H54 (cell line): ENCODE results near the gene PCSK5.

Source experiments
- DNase-seq: peaks from one replicate; pipeline ENCODE4 v3.0.0; 2011; ENCODE audit warnings: low spot score, mixed read lengths; ENCODE audit not compliant: insufficient read length
- FAIRE-seq: peaks from 3 replicates; lab custom pipeline; 2011; peaks lifted over from hg19 to GRCh38; lab: Jason Lieb, UNC
- POLR2A ChIP-seq: IDR thresholded peaks from 2 replicates; pipeline ENCODE4 v1.6.1; 2011; ENCODE audit warnings: low read depth, mild to moderate bottlenecking, low read length

The PCSK5 gene

DNA sequence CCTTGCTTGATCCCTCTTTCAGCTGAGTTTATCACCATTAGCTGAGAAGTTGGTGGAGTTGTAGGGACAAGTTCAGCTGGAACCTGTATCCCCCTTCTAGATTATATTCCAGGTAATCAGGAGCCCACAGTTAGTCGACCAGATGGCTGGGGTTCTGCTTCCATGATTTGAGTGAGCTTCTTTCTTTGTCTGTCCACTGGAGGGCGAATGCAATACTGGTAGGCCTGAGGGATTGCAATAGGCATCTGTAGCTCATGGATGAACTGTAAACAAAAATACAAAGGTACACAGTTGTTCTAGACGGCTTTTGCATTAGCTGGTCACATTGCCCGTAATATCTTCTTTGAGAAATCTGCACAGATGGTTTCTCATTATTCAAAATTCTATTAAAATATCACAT is 88.9 kb downstream of the PCSK5 start:
- TF ChIP-seq POLR2A: no peak
- FAIRE-seq (peak; percentile 57), DNase-seq (peak; percentile 13)

DNA sequence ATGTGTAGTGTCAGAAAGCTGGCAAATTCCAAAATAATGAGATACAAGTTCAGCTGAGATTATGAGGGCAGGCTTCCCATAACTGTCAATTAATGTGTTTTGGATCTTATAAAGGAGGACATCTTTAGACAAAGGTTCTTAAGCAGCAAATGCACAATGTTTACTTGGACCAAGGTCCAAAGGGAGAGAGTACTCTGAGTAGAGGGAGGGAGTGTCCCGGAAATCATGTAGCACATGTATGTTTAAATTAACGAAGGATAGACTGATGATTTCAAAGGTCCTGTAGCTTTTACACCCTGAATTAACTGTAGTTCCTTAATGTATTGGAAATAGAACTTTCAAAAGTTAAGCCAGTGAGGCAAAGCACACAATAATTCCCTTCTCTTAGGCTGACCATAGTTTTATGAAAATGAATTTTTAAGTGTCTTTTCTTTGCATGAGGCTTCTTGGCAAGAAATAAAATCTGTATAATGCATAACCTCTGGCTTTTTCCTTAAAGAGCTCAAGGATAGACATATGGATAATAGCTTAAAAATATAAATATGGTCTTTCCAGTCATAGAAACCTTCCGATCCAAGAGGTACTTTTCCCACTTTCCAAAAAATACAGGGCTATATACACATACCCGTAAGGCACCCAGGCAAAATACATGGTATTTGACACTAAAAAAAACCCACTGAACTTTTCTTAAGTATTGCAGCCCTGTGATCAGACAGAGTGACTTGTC is 93.0 kb downstream of the PCSK5 start:
- TF ChIP-seq POLR2A: no peak
- FAIRE-seq (no peak), DNase-seq (no peak)

DNA sequence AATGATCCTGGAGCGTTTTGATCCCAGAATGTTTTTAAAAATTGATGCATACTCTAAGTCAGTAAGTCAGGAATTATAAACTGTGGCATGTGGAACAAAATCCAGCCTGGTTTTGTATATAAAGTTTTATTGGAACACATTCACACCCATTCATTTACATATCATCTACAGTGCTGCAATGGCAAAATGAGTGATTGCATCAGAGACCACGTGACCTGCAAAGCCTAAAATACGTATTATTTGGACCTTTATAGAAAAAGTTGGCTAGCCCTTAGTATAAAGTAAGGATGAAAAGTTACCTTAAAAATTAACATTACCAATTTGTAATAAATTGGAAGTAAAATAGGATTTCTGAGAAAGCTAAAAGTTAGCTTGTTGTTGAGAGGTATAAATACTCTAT is 95.0 kb downstream of the PCSK5 start:
- DNase-seq (no peak), FAIRE-seq (no peak)
- TF ChIP-seq POLR2A: no peak

DNA sequence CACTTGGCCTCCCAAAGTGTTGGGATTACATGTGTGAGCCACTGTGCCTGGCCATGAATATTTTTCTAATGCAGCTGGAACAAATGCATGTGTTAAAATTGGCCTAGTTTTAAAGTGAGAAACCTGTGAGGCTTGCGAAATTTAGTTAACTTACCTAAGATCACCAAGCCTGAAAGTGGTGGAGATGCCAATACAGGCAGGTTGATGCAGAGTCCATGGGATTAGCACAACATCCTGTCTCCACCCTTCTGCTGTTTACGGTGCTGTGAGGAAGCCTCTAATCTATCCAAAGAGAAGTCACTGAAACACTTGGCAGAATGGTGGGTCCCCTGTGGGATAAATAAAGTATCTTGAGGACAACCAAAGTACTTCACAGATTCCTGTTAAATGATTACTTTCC is 98.2 kb downstream of the PCSK5 start:
- no peak for TF ChIP-seq POLR2A
- FAIRE-seq: no peak
- DNase-seq: no peak

DNA sequence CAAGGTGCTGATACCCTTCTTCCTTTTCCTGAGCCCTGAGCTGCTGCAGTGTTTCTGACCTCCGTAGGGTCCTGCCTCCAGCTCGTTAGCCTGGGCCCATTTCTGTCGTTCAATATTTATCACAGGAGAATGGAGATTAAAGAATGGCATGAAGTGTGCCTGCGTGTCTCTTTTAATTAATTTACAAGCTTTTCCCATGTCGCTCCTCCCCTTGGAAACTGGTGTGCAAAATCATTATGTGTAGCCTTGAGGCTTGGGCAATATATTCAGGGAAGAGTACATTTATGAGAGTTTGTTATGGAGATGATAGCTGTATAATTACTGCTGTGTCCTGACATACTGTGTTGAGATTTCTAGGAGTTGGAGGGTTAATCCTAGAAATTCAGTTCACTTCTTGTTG is 99.7 kb downstream of the PCSK5 start:
- FAIRE-seq (no peak), DNase-seq (no peak)
- TF ChIP-seq POLR2A: no peak

DNA sequence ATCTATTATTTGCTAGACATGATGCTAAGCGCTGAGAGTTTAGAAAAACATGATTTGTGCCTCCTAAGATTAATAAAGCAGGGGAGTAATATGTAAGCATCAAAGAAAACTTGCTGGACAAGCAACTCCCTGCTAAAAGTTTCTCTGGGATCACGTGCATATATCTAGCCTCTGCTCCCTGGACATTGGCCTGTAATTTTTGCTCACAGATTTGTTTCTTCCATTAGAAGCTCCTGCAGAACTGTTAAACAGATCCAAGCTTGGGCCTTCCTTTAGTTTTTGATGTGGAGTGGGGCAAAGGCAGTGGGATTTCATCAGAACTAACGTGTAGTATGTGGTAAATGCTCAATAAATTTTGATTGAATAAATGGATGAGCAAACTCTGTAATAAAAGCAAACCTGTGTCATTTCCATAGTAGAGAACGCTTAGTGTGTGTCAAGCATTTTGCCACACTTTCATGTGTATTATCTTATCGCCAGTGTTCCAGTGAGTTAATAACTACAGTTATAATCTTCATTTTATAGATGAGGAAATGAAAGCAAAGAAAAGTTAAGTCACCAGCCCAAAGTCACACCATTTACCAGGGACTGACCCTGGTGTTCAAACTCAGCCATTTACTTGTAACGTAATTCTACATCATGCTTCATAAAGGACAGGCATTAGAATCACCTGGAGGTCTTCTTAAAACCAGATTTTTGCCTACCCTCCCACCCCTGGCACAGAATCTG is 100.3 kb downstream of the PCSK5 start:
- FAIRE-seq (no peak), DNase-seq (no peak)
- no peak for TF ChIP-seq POLR2A

DNA sequence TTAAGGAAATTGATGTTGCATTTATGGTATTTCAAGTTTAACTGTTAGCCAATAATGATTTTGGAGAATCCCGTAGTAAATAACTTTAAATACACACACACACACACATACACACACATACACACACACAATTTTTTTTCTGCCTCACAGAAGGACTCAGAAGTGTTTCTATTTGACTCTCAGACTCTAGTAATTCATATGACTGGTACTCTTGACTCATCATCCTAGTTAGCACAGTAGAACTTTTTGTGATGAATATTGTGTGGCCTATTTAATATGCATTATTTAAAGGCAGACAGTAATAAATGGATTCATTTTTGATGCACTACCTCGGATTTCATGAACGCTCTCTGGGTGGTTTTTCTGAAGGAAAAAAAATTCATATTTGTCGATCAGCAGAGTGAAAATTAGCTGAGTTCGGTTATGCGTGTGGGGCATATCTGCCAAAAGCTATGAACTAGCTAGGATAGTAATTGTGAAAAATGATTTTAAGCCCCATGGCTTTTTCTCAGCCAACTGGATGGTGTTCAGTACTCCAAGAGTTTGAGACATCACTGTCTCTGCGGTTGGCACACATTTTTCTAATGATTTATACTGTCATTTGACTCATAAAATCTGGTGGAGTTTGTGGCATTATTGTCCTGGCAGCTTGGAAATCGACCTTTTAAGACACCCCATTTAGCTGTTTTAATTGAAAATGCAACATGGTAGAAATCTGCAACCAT is 102.2 kb downstream of the PCSK5 start:
- DNase-seq (no peak), FAIRE-seq (no peak)
- TF ChIP-seq POLR2A: no peak

DNA sequence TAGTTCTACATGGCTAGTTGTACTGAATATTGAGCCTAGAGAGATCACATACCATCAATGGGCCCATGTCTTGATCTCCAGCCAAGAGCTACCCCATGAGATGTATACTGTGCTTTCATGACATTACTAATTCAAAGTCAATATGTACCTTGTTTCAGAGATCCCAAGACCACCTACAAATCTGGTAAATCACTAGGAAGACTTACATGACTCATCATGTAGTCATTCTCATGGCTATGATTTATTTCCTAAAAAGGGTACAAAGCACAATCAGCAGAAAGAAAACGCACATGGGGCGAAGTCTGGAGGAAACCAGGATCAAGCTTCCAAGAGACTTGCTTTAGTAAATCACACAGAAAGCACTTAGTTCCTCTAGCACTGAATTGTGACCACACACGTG is 103.0 kb downstream of the PCSK5 start:
- DNase-seq: no peak

DNA sequence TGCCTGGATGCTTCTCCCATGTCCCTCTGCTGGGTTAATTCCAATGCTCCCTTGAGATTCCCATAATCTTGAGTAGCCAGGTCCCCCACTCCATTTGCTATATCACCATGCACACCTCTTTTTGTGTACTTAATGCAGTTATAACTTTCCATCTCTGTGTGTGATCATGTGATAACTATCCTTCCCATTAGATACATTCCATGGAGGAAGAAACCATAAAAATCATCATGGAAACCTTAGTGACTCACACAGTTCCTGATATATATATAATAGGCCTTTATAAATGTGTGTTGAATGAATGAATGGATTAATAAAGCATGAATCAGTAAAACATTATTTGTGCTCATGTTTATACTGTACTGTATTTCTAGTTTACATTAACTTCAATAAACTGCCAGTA is 104.6 kb downstream of the PCSK5 start:
- DNase-seq: no peak
- no peak for TF ChIP-seq POLR2A
- no peak for FAIRE-seq

More for the DNA sequence above, 103.0 kb downstream of the PCSK5 start:
- TF ChIP-seq POLR2A: no peak
- no peak for FAIRE-seq

DNA sequence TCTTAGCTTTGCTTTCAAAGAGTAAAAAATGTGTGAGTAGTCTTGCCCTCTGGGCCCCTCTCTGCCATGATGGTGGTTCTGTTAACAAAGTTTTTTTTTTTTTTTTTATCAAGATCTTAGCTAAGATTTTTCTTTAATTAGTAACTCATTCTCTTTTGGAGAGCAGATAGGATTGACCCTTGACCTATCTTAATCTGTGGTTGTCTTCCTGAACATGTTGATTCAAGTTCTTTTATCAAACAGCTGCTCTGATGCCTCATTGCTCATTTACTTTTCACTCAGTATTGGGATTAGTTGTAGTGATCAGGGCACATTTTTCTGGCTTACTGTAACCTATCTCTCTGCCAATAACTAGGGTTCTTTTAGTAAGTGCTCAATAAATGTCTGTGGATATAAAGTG is 106.3 kb downstream of the PCSK5 start:
- no peak for TF ChIP-seq POLR2A
- FAIRE-seq (no peak), DNase-seq (no peak)

DNA sequence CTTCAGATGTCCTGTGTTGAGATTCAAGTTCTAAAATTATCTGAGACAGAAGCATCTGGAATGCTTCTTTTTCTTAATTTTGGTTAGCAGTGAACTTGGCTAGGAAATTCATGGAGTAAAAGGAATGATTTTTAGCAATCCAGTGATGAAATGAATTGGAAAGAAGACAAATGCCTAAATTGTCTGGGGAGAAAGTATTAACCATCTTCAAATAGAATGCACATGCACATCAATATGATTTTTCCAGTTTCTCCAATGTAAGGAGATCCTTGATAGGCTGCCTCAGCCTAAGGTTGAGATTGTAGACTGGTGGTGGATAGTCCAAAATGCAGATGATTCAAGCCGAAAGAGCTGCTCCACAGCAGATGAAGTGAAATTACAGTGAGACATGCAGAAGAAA is 106.7 kb downstream of the PCSK5 start:
- no peak for TF ChIP-seq POLR2A
- DNase-seq (no peak), FAIRE-seq (no peak)

DNA sequence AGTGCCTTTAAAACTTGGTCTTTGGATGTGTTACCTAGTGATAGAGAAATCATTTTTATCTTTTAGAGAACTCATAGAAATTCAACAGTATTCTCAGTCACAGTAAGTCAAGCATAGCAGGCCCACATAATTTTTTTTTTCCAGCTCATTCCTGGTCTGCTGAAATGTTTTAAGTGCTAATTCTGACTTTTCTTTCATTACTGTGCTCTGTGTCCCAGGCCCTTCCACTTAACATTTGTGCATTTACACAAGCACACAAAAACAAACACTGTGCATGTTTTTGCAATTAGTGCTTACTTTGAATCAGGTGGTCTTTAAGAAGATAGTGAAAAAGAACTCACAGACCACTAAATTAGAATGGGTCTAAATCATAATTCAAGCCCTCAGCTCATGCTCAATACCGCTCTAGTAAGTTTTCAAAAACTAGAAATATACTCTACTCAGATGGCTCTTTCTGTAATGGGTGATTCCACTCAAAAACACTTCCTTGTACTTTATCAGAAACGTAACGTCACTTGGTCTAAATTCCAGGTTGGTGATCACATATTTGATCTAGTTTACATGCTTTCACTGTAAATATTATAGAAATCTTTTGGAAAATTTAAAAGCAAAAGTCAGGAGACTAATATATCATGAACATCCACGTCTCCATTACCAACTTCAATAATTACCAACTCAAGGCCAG is 107.8 kb downstream of the PCSK5 start:
- no peak for TF ChIP-seq POLR2A
- FAIRE-seq (no peak), DNase-seq (no peak)

DNA sequence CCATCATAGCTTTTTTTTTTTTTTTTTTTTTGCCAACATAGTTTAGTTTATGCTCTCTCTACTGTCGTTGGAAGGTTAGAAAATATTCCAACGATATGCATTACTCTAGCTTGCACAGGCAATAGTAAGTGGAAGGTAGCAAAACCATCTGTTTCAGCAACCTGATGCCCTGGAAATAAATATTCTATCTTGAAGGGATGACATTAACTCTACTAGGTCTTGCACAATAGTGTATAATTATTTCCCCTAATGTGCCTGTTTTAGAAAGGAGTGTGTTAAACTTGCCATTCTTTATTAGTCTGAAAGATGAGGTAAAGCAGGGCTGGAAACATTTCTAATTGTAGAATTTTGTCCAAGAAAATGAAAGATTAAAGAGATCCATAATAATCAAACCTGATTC is 111.0 kb downstream of the PCSK5 start:
- no peak for TF ChIP-seq POLR2A
- DNase-seq (no peak), FAIRE-seq (no peak)

DNA sequence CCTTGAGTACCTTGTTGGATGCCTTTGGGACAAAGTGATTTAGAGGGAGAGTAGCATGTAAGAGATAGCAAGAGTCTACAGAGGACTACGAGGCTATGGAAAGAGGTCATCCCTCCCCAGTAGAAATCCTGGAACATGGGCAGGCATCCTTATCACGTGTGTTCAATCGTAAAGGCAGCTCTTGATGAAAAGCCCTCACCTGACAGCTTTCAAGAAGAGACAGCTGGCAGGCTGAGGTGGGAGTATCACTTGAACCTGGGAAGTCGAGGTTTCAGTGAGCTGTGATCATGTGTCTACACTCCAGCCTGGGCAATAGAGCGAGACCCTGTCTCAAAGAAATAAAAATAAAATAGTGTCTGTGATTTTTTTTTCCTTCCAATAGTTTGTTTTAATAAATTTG is 112.6 kb downstream of the PCSK5 start:
- FAIRE-seq: no peak
- no peak for TF ChIP-seq POLR2A
- DNase-seq: no peak
